ENCODE measurements around the gene NEO1. TPM values are rescaled to one million over a fixed set of nuclear protein-coding genes. Genes with fewer than 3 reads are reported as not detected.

NEO1 gene
- total and polyA plus RNA-seq, 7 experiments from 2014 or later, result 1.4 to 9.5 (median 6.4) TPM

DNA sequence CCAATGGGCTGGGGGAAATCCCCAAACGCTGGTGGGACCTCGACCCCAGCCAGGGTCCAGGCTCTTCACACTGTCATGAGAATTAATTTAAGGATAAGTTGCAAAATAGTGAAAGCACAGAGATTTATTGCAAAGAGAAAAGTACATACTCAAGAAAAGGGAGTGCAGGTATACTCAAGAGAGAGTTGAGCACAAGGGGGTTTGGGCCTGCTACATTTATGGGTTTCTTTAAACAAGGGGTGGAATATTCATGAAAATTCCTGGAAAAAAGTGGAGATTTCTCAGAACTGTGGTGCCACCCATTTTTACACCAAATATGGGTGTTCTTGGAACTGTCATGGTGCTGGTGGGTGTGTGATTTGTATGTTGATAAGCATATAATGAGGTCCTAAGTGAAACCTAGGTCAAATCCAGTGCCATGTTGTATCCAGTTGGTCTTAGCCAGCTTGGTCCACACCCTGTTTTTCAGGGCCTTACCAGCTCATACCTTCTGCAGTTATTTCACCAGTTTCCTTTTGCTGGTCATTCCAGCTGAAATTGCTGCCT, 32.6 kb upstream of the NEO1 start:
- intact Hi-C loops (cut with micrococcal nuclease), result no loop called here
- ChIA-PET POLR2A (no interaction called here), CTCF (no interaction called here)
- Mint-ChIP-seq H3K4me3 (no peak overlapping the region), H3K4me1 (peaks cover 0 to 5% (median 0%) of the 10 kb centered on the region in 7 donors), H3K9me3 (no peaks in the 10 kb centered on the region), H3K27me3 (peaks cover 12 to 34% (median 19%) of the 10 kb centered on the region in 5 donors), H3K27ac (no peak overlapping the region), H3K36me3 (no peaks in the 10 kb centered on the region)
- no peaks in the 10 kb centered on the region for H3K4me1 ChIP-seq (ENCODE audit: control insufficient read depth in 2 of 2, insufficient read depth in 2 of 2, low read length in 2 of 2)
- DNase-seq, result no peak
- H3K27me3 ChIP-seq (ENCODE audit: control insufficient read depth in 2 of 2, insufficient read depth in 2 of 2, low read length in 2 of 2), result no peaks in the 10 kb centered on the region
- no peaks in the 10 kb centered on the region for H3K9me3 ChIP-seq (ENCODE audit: control insufficient read depth in 2 of 3, low read length in 3 of 3)
- no peak for ATAC-seq
- no peaks in the 10 kb centered on the region for H3K36me3 ChIP-seq (ENCODE audit: control insufficient read depth in 2 of 3, insufficient read depth in 3 of 3, low read length in 3 of 3)
- no peak overlapping the region for H3K4me3 ChIP-seq (ENCODE audit: low read length)
- no peak overlapping the region for H3K27ac ChIP-seq (ENCODE audit: low read depth, low read length)

DNA sequence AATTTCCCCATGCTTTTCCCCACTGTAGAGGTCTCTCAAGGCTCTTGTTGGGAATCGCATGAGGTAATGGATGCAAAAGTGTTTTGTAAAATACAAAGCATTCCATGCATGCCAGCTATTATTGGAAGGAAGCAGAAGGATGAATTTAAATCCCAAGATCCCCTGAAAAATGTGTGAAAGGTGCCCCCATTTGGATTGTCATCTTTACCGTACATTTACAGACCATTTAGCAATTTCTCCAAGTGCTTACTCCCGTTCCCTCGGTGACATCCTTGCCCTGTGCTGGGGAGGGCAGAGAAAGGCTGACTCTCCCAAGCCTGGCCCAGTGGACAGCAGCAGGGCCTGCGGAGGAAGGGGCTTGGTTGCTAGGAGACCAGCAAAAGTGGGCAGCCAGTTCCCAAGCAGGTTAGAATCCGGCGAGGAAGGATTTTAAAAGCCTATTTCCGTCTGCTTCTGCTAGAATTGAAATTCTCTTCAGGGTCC, 31.1 kb upstream of the NEO1 start:
- DNase-seq (no peak), ATAC-seq (no peak)
- no peaks in the 10 kb centered on the region for H3K36me3 Mint-ChIP-seq
- Histone ChIP-seq H3K4me1 (ENCODE audit: control insufficient read depth in 2 of 2, insufficient read depth in 2 of 2, low read length in 2 of 2) (no peaks in the 10 kb centered on the region), H3K27me3 (ENCODE audit: control insufficient read depth in 2 of 2, insufficient read depth in 2 of 2, low read length in 2 of 2) (no peaks in the 10 kb centered on the region), H3K36me3 (ENCODE audit: control insufficient read depth in 2 of 3, insufficient read depth in 3 of 3, low read length in 3 of 3) (no peaks in the 10 kb centered on the region), H3K4me3 (ENCODE audit: low read length) (no peak overlapping the region), H3K27ac (ENCODE audit: low read depth, low read length) (no peak overlapping the region), H3K9me3 (ENCODE audit: control insufficient read depth in 2 of 3, low read length in 3 of 3) (no peaks in the 10 kb centered on the region)
- intact Hi-C loops (cut with micrococcal nuclease), result no loop called here
- H3K27me3 Mint-ChIP-seq, result peaks cover 13 to 37% (median 23%) of the 10 kb centered on the region in 5 donors
- no peak overlapping the region for H3K4me3 Mint-ChIP-seq
- no peak overlapping the region for H3K27ac Mint-ChIP-seq
- ChIA-PET POLR2A (no interaction called here), CTCF (no interaction called here)
- H3K4me1 Mint-ChIP-seq, result no peaks in the 10 kb centered on the region
- H3K9me3 Mint-ChIP-seq, result no peaks in the 10 kb centered on the region

DNA sequence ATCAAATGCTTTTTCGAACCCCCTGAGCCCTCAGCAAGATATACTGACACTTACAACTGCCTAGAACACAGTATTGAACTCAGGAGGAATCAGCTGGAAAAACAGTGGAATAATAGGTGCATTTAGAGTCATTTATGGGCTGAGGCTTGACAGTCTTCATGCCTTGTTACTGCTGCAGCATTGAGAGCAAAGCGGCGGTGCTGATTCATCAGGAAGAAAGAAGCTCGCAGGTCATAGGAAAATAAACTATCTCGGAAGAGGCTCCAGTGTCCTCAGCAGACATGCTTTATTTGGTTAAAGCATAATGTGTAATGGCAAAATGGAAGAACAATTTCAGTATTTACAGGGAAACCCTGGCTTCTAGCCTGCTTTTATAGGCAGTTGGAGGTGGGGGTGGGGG, 30.1 kb upstream of the NEO1 start:
- Mint-ChIP-seq H3K36me3 (no peaks in the 10 kb centered on the region), H3K27me3 (peaks cover 19 to 43% (median 30%) of the 10 kb centered on the region in 5 donors), H3K4me3 (no peak overlapping the region), H3K9me3 (no peaks in the 10 kb centered on the region), H3K27ac (no peak overlapping the region), H3K4me1 (no peaks in the 10 kb centered on the region)
- intact Hi-C loops (cut with micrococcal nuclease), result no loop called here
- DNase-seq, result no peak
- no peaks in the 10 kb centered on the region for H3K9me3 ChIP-seq (ENCODE audit: control insufficient read depth in 2 of 3, low read length in 3 of 3)
- ChIA-PET POLR2A (no interaction called here), CTCF (no interaction called here)
- H3K27ac ChIP-seq (ENCODE audit: low read depth, low read length), result no peak overlapping the region
- no peaks in the 10 kb centered on the region for H3K4me1 ChIP-seq (ENCODE audit: control insufficient read depth in 2 of 2, insufficient read depth in 2 of 2, low read length in 2 of 2)
- no peaks in the 10 kb centered on the region for H3K27me3 ChIP-seq (ENCODE audit: control insufficient read depth in 2 of 2, insufficient read depth in 2 of 2, low read length in 2 of 2)
- H3K36me3 ChIP-seq (ENCODE audit: control insufficient read depth in 2 of 3, insufficient read depth in 3 of 3, low read length in 3 of 3), result no peaks in the 10 kb centered on the region
- H3K4me3 ChIP-seq (ENCODE audit: low read length), result no peak overlapping the region
- no peak for ATAC-seq

DNA sequence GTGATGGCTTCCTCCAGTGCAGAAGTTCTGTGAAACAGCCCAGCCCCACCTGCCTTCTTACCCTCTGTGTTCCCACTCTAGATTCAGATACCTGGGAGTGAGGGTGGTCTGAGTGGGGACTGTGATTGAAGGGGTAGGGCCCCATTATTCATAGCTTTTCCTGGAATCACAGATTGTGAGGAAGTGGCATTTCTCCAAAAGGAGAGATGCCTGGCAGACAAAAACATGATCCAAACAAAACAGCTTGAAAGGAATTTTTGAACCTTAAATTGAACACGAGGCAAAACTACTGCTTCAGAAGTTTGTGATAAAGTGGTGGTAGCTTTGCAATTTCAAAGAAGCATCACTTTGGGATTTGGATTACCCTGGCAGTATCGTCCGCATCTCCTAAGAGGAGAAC, 29.2 kb upstream of the NEO1 start:
- H3K36me3 Mint-ChIP-seq, result no peaks in the 10 kb centered on the region
- H3K9me3 Mint-ChIP-seq, result no peaks in the 10 kb centered on the region
- Histone ChIP-seq H3K36me3 (ENCODE audit: control insufficient read depth in 2 of 3, insufficient read depth in 3 of 3, low read length in 3 of 3) (no peaks in the 10 kb centered on the region), H3K27ac (ENCODE audit: low read depth, low read length) (no peak overlapping the region), H3K4me1 (ENCODE audit: control insufficient read depth in 2 of 2, insufficient read depth in 2 of 2, low read length in 2 of 2) (no peaks in the 10 kb centered on the region), H3K9me3 (ENCODE audit: control insufficient read depth in 2 of 3, low read length in 3 of 3) (no peaks in the 10 kb centered on the region), H3K27me3 (ENCODE audit: control insufficient read depth in 2 of 2, insufficient read depth in 2 of 2, low read length in 2 of 2) (no peaks in the 10 kb centered on the region), H3K4me3 (ENCODE audit: low read length) (no peak overlapping the region)
- no peak overlapping the region for H3K27ac Mint-ChIP-seq
- H3K27me3 Mint-ChIP-seq, result peaks cover 24 to 52% (median 40%) of the 10 kb centered on the region in 5 donors
- CTCF ChIA-PET, result no interaction called here
- no peaks in the 10 kb centered on the region for H3K4me1 Mint-ChIP-seq
- POLR2A ChIA-PET, result no interaction called here
- ATAC-seq, result no peak
- DNase-seq, result no peak
- H3K4me3 Mint-ChIP-seq, result no peak overlapping the region
- intact Hi-C loops (cut with micrococcal nuclease), result no loop called here

DNA sequence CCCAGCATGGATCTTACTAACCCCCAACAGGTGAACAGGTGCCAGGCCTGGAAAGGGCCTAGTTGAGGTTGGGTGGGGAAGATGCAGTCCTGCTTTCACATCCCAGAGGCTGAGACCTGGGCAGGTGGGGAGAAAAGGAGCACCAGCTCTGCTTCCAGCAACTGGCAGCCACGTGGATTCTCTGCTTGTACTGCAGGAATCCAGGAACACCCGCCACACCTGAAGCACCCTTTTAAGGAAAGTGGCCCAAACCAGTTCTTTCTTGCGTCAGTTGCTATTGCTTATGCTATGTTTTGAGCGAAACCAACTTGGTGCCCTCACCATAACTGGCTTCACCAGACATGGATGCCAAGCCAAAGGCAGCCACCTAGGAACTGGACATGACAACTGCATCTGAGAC, 28.1 kb upstream of the NEO1 start:
- Histone ChIP-seq H3K27me3 (ENCODE audit: control insufficient read depth in 2 of 2, insufficient read depth in 2 of 2, low read length in 2 of 2) (no peaks in the 10 kb centered on the region), H3K36me3 (ENCODE audit: control insufficient read depth in 2 of 3, insufficient read depth in 3 of 3, low read length in 3 of 3) (no peaks in the 10 kb centered on the region), H3K9me3 (ENCODE audit: control insufficient read depth in 2 of 3, low read length in 3 of 3) (no peaks in the 10 kb centered on the region), H3K4me1 (ENCODE audit: control insufficient read depth in 2 of 2, insufficient read depth in 2 of 2, low read length in 2 of 2) (no peaks in the 10 kb centered on the region), H3K27ac (ENCODE audit: low read depth, low read length) (no peak overlapping the region), H3K4me3 (ENCODE audit: low read length) (no peak overlapping the region)
- intact Hi-C loops (cut with micrococcal nuclease), result no loop called here
- Mint-ChIP-seq H3K4me1 (peaks cover 0 to 2% (median 0%) of the 10 kb centered on the region in 7 donors), H3K9me3 (no peaks in the 10 kb centered on the region), H3K27ac (no peak overlapping the region), H3K36me3 (no peaks in the 10 kb centered on the region), H3K4me3 (no peak overlapping the region), H3K27me3 (peaks cover 28 to 56% (median 39%) of the 10 kb centered on the region in 5 donors)
- ATAC-seq (no peak), DNase-seq (no peak)
- CTCF ChIA-PET, result no interaction called here
- POLR2A ChIA-PET, result no interaction called here

DNA sequence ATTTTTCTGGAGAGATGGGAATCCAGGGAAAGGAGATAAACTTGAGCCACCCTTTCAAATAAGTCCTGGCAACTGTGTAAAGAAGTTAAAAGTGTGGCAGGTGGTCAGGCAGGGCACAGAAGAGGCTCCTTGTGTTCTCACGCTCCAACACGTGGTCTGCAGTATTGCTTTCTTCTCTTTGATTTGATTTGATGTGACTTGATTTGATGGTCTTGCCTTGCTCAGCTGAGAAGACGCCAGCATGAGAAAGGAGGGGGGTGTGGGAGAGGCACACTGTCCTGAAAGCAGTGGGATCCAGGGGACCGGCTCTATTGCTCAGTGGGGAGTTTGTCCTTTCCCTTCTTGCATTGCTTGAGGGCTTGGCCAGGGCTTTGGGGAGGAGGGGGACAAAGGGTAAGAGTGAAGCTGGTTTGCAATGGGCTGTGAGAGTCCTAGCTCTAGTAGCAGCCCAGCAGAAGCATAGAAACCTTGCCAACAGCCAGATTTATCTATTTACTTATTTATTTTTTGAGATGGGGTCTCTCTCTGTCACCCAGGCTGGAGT, 25.7 kb upstream of the NEO1 start:
- Mint-ChIP-seq H3K27ac (no peak overlapping the region), H3K9me3 (no peaks in the 10 kb centered on the region), H3K36me3 (no peaks in the 10 kb centered on the region), H3K4me1 (peaks cover 0 to 2% (median 0%) of the 10 kb centered on the region in 7 donors), H3K27me3 (peaks cover 23 to 44% (median 41%) of the 10 kb centered on the region in 5 donors), H3K4me3 (no peak overlapping the region)
- Histone ChIP-seq H3K27ac (ENCODE audit: low read depth, low read length) (no peak overlapping the region), H3K36me3 (ENCODE audit: control insufficient read depth in 2 of 3, insufficient read depth in 3 of 3, low read length in 3 of 3) (no peaks in the 10 kb centered on the region), H3K4me1 (ENCODE audit: control insufficient read depth in 2 of 2, insufficient read depth in 2 of 2, low read length in 2 of 2) (no peaks in the 10 kb centered on the region), H3K4me3 (ENCODE audit: low read length) (no peak overlapping the region), H3K9me3 (ENCODE audit: control insufficient read depth in 2 of 3, low read length in 3 of 3) (no peaks in the 10 kb centered on the region), H3K27me3 (ENCODE audit: control insufficient read depth in 2 of 2, insufficient read depth in 2 of 2, low read length in 2 of 2) (no peaks in the 10 kb centered on the region)
- ATAC-seq (no peak), DNase-seq (no peak)
- ChIA-PET POLR2A (no interaction called here), CTCF (no interaction called here)
- intact Hi-C loops (cut with micrococcal nuclease), result no loop called here

DNA sequence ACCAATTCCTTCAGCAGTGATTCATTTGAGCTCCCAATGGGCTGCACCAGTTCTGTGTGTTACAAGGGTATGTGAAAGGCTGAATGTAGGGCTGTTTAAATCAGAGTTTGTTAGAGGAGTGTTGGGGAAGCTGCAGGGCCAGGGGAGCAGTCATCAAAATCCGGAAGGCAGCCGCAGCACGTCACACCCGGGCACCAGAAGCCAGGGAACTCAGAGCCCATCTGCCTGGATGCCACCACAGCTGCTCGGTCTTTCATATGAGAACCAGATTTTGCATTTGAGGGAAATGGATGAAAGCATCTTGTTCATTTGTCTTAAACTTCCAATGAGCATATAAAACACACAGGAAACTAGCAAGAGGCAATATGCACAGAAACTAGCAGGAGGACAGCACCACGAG, 24.2 kb upstream of the NEO1 start:
- Histone ChIP-seq H3K4me1 (ENCODE audit: control insufficient read depth in 2 of 2, insufficient read depth in 2 of 2, low read length in 2 of 2) (no peaks in the 10 kb centered on the region), H3K36me3 (ENCODE audit: control insufficient read depth in 2 of 3, insufficient read depth in 3 of 3, low read length in 3 of 3) (no peaks in the 10 kb centered on the region), H3K27ac (ENCODE audit: low read depth, low read length) (no peak overlapping the region), H3K4me3 (ENCODE audit: low read length) (no peak overlapping the region), H3K9me3 (ENCODE audit: control insufficient read depth in 2 of 3, low read length in 3 of 3) (no peaks in the 10 kb centered on the region), H3K27me3 (ENCODE audit: control insufficient read depth in 2 of 2, insufficient read depth in 2 of 2, low read length in 2 of 2) (no peaks in the 10 kb centered on the region)
- ChIA-PET POLR2A (no interaction called here), CTCF (no interaction called here)
- ATAC-seq (no peak), DNase-seq (no peak)
- Mint-ChIP-seq H3K27me3 (peaks cover 23 to 41% (median 37%) of the 10 kb centered on the region in 5 donors), H3K4me3 (no peak overlapping the region), H3K4me1 (peaks cover 0 to 2% (median 0%) of the 10 kb centered on the region in 7 donors), H3K9me3 (no peaks in the 10 kb centered on the region), H3K27ac (no peak overlapping the region), H3K36me3 (no peaks in the 10 kb centered on the region)
- intact Hi-C loops (cut with micrococcal nuclease), result no loop called here
